ENCODE measurements around the gene STIP1.

STIP1 gene

GRCh38 chr11:64202992-64203391 lies 17.0 kb downstream of the STIP1 start:
- no peak for DNase-seq (ENCODE audit: low spot score)
- Histone ChIP-seq H3K4me3 (no peak overlapping the region), H3K27ac (no peak overlapping the region)
- TF ChIP-seq CTCF (IDR thresholded peaks at IDR 0.05) = no peak

GRCh38 chr11:64203421-64204079 lies 17.6 kb downstream of the STIP1 start:
- no peak for TF ChIP-seq CTCF (IDR thresholded peaks at IDR 0.05)
- H3K4me3 ChIP-seq = no peak overlapping the region
- no peak overlapping the region for H3K27ac ChIP-seq
- no peak for DNase-seq (ENCODE audit: low spot score)

- no peak for TF ChIP-seq CTCF (IDR thresholded peaks at IDR 0.05)
- H3K27ac ChIP-seq = no peak overlapping the region
- DNase-seq (ENCODE audit: low spot score) = no peak
- H3K4me3 ChIP-seq = no peak overlapping the region
Measured at GRCh38 chr11:64204080-64204440, 18.1 kb downstream of the STIP1 start.

- no peak for DNase-seq (ENCODE audit: low spot score)
- peak overlapping the region in 1 of 2 donors; percentile 47 for H3K27ac ChIP-seq
- peak; percentile 48 for TF ChIP-seq CTCF (IDR thresholded peaks at IDR 0.05)
- no peak overlapping the region for H3K4me3 ChIP-seq
Measured at GRCh38 chr11:64204464-64204989, 18.6 kb downstream of the STIP1 start.

GRCh38 chr11:64206457-64207255 lies 20.7 kb downstream of the STIP1 start, which contains the start of gene FERMT3:
FERMT3 (plus strand) TSS chr11:64206721; CDS start chr11:64207365, 644 bp downstream.
- no peak for TF ChIP-seq CTCF (IDR thresholded peaks at IDR 0.05)
- peak within 1 kb of the TSS; percentile 66 for H3K4me3 ChIP-seq
- DNase-seq (ENCODE audit: low spot score) = no peak
- peak within 1 kb of the TSS; percentile 49 to 88 for H3K27ac ChIP-seq

GRCh38 chr11:64207256-64208085 lies 21.5 kb downstream of the STIP1 start:
- peak overlapping the region; percentile 49 to 88 for H3K27ac ChIP-seq
- DNase-seq (ENCODE audit: low spot score) = peak; percentile 85
- no peak for TF ChIP-seq CTCF (IDR thresholded peaks at IDR 0.05)
- peak overlapping the region; percentile 66 for H3K4me3 ChIP-seq

Data from coronary artery (tissue), 2 donors.